Measurements from ENCODE around the gene PLCG2. TPM values are rescaled to one million over a fixed set of nuclear protein-coding genes. Genes with fewer than 3 reads are reported as not detected.
A peak's percentile ranks its signal among the peaks of the same experiment; 100 is the strongest.

The PLCG2 gene
- total RNA-seq, 4 donors from 2014 or later, result 5.3 to 15.8 (median 9.5) TPM

DNA sequence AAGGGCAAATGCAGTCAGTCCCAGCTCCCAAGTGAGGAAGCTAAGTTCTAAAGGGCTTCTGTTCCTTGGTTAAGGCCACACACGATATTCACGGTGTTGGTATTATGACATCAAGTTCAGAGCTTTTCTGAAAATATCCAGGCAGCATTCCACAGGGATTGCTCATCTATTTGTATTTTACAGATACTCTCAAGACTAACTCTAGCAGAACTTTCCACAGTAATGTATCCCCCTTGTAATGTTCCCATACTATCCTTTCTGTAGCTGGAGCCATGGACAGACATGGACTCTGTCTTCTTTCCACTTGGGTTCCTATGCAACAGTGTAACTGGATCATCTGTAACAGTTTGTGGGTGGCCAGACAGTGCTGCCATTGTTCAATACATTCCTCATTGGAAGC, 218.6 kb downstream of the PLCG2 start:
- no peaks in the 10 kb centered on the region for H3K27me3 ChIP-seq
- DNase-seq, result no peak
- peaks cover 0 to 32% (median 20%) of the 10 kb centered on the region in 3 donors for H3K4me1 ChIP-seq
- WGBS, 2 donors, result 14 to 39% methylated on average over 2 of the region's 2 CpGs
- peaks cover 0 to 24% (median 4%) of the 10 kb centered on the region in 3 donors for H3K36me3 ChIP-seq
- peak overlapping the region; percentile 21 to 82 (median 66) for H3K27ac ChIP-seq
- intact Hi-C loops (cut with DNase I), result no loop called here
- TF ChIP-seq, protein P1, sequence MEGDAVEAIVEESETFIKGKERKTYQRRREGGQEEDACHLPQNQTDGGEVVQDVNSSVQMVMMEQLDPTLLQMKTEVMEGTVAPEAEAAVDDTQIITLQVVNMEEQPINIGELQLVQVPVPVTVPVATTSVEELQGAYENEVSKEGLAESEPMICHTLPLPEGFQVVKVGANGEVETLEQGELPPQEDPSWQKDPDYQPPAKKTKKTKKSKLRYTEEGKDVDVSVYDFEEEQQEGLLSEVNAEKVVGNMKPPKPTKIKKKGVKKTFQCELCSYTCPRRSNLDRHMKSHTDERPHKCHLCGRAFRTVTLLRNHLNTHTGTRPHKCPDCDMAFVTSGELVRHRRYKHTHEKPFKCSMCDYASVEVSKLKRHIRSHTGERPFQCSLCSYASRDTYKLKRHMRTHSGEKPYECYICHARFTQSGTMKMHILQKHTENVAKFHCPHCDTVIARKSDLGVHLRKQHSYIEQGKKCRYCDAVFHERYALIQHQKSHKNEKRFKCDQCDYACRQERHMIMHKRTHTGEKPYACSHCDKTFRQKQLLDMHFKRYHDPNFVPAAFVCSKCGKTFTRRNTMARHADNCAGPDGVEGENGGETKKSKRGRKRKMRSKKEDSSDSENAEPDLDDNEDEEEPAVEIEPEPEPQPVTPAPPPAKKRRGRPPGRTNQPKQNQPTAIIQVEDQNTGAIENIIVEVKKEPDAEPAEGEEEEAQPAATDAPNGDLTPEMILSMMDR (IDR thresholded peaks at IDR 0.05), result no peak
- TF ChIP-seq POLR2A (IDR thresholded peaks at IDR 0.05), result no peak
- no peak overlapping the region for H3K4me3 ChIP-seq
- H3K9me3 ChIP-seq, result no peaks in the 10 kb centered on the region

- intact Hi-C loops (cut with DNase I), result no loop called here
- peaks cover 0 to 37% (median 4%) of the 10 kb centered on the region in 3 donors for H3K36me3 ChIP-seq
- 49 to 51% methylated on average over 3 of the region's 3 CpGs for WGBS, 2 donors
- no peak overlapping the region for H3K4me3 ChIP-seq
- no peak for DNase-seq
- H3K4me1 ChIP-seq, result peaks cover 0 to 29% (median 6%) of the 10 kb centered on the region in 3 donors
- H3K9me3 ChIP-seq, result no peaks in the 10 kb centered on the region
- TF ChIP-seq, protein P1 (IDR thresholded peaks at IDR 0.05), result no peak
- no peak for TF ChIP-seq POLR2A (IDR thresholded peaks at IDR 0.05)
- no peaks in the 10 kb centered on the region for H3K27me3 ChIP-seq
- H3K27ac ChIP-seq, result peak overlapping the region in 3 of 4 donors; percentile 15 to 63 (median 36)
Measured at GRCh38 chr16:82002831-82003230, 223.7 kb downstream of the PLCG2 start.

DNA sequence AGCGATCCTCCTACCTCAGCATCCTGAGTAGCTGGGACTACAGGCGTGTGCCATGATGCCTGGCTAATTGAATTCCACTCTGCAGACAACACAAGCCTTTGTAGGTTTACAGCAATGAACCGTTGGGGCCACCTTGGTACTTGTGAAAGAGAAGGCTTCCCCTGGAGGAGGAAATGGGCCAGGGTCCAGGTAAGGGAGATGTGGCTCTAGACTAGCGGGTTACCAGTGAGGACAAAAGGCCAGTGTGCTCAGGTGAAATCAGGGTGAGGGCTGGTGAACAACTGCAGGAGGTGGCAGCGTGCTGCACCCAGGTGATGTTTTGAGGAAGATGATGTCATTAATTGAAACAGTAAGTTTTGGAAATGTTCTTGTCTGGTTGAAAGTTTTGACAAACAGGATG, 225.5 kb downstream of the PLCG2 start:
- DNase-seq, result no peak
- no peak overlapping the region for H3K4me3 ChIP-seq
- intact Hi-C loops (cut with DNase I), result no loop called here
- no peak for TF ChIP-seq POLR2A (IDR thresholded peaks at IDR 0.05)
- TF ChIP-seq, protein P1 (IDR thresholded peaks at IDR 0.05), result no peak
- WGBS, 2 donors, result 74 to 88% methylated on average over 3 to 5 of the region's 5 CpGs
- peaks cover 0 to 33% (median 4%) of the 10 kb centered on the region in 3 donors for H3K36me3 ChIP-seq
- H3K27ac ChIP-seq, result no peak overlapping the region
- peaks cover 0 to 9% (median 7%) of the 10 kb centered on the region in 3 donors for H3K9me3 ChIP-seq
- H3K27me3 ChIP-seq, result no peaks in the 10 kb centered on the region
- peaks cover 0 to 26% (median 6%) of the 10 kb centered on the region in 3 donors for H3K4me1 ChIP-seq

GRCh38 chr16:82005027-82005830, 226.1 kb downstream of the PLCG2 start:
- Histone ChIP-seq H3K27me3 (no peaks in the 10 kb centered on the region), H3K36me3 (peaks cover 0 to 27% (median 0%) of the 10 kb centered on the region in 3 donors), H3K4me3 (no peak overlapping the region), H3K4me1 (peaks cover 0 to 31% (median 6%) of the 10 kb centered on the region in 3 donors), H3K9me3 (peaks cover 0 to 10% (median 7%) of the 10 kb centered on the region in 3 donors), H3K27ac (no peak overlapping the region)
- DNase-seq, result no peak
- WGBS, 2 donors, result 68 to 75% methylated on average over 6 of the region's 6 CpGs
- TF ChIP-seq, protein P1 (IDR thresholded peaks at IDR 0.05), result no peak
- TF ChIP-seq POLR2A (IDR thresholded peaks at IDR 0.05), result no peak
- intact Hi-C loops (cut with DNase I), result no loop called here

DNA sequence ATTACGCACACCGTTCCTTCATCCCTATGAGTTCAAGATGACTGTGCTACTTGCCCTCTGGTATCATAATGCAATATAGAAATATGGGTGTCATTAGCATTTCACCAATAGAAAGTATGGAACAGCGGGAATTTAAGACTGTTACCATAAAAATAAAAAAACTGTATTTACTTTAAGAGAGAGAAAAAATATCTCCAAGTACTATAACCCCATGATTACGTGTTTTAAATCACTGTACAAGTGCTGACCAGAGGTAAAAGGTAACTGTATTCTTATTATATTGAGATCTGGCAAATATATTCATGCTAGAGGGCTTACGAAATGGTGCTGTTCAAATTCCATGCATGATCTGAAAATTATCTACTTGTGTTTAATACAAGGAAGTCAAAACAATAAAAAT, 226.9 kb downstream of the PLCG2 start:
- WGBS, 2 donors, result 92 to 94% methylated on average over 5 of the region's 5 CpGs
- TF ChIP-seq POLR2A (IDR thresholded peaks at IDR 0.05), result no peak
- TF ChIP-seq, protein P1 (IDR thresholded peaks at IDR 0.05), result no peak
- H3K4me1 ChIP-seq, result peaks cover 0 to 40% (median 6%) of the 10 kb centered on the region in 3 donors
- H3K36me3 ChIP-seq, result peaks cover 0 to 21% (median 0%) of the 10 kb centered on the region in 3 donors
- H3K4me3 ChIP-seq, result no peak overlapping the region
- H3K9me3 ChIP-seq, result peaks cover 0 to 10% (median 7%) of the 10 kb centered on the region in 3 donors
- H3K27me3 ChIP-seq, result peaks cover 0 to 3% (median 0%) of the 10 kb centered on the region in 4 donors
- intact Hi-C loops (cut with DNase I), result no loop called here
- no peak for DNase-seq
- no peak overlapping the region for H3K27ac ChIP-seq
